Measurements from ENCODE around the gene MTRF1.

MTRF1 gene

GRCh38 chr13:41231025-41231677, 32.2 kb downstream of the MTRF1 start (continued):
- TF ChIP-seq, protein P1, sequence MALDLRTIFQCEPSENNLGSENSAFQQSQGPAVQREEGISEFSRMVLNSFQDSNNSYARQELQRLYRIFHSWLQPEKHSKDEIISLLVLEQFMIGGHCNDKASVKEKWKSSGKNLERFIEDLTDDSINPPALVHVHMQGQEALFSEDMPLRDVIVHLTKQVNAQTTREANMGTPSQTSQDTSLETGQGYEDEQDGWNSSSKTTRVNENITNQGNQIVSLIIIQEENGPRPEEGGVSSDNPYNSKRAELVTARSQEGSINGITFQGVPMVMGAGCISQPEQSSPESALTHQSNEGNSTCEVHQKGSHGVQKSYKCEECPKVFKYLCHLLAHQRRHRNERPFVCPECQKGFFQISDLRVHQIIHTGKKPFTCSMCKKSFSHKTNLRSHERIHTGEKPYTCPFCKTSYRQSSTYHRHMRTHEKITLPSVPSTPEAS (tag by site-specific recombination; IDR thresholded peaks at IDR 0.05): no peak
- TF ChIP-seq, protein P2, sequence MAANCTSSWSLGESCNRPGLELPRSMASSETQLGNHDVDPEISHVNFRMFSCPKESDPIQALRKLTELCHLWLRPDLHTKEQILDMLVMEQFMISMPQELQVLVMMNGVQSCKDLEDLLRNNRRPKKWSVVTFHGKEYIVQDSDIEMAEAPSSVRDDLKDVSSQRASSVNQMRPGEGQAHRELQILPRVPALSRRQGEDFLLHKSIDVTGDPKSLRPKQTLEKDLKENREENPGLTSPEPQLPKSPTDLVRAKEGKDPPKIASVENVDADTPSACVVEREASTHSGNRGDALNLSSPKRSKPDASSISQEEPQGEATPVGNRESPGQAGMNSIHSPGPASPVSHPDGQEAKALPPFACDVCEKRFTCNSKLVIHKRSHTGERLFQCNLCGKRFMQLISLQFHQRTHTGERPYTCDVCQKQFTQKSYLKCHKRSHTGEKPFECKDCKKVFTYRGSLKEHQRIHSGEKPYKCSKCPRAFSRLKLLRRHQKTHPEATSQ (tag by site-specific recombination; IDR thresholded peaks at IDR 0.05): no peak
- TF ChIP-seq ZNF391 (tag by site-specific recombination; IDR thresholded peaks at IDR 0.05; ENCODE audit: borderline replicate concordance, low read depth) (no peak), INSM2 (tag by site-specific recombination; IDR thresholded peaks at IDR 0.05) (no peak)

DNA sequence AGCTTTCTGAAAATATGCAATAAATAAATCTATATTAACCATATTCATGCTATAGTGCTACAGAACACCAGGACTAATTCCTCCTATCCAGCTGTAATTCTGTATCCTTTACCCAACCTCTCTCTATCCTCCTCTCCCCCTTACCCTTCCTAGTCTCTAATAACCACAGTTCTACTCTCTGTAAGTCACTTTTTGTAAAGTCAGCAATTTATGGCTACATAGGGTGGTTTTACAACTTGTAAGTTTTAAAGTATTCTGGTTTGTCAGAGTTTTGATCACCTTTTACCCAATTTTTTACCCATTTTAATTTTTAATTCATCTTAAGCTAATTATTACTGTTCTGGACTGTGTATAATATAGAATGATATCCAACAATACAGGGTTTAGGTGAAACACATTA, 34.0 kb downstream of the MTRF1 start:
- ChIA-PET POLR2A (no interaction called here), CTCF (interaction anchor here (0.9 kb wide), 1 partner anchor 155 kb away, joined by 3 read pairs; no protein-coding TSS in a partner anchor)

GRCh38 chr13:41224113-41225110, 39.0 kb downstream of the MTRF1 start:
- H3K27ac ChIP-seq (ENCODE audit: extremely low read depth, low read depth, low read length): no peak overlapping the region
- H3K36me3 ChIP-seq (ENCODE audit: control insufficient read depth in 2 of 2, insufficient read depth in 1 of 2, low read length in 2 of 2): peaks cover 2 to 4% of the 10 kb centered on the region in 2 experiments
- H3K9me3 ChIP-seq (ENCODE audit: control insufficient read depth, insufficient read depth, low read depth, low read length): no peaks in the 10 kb centered on the region
- TF ChIP-seq ZNF140 (tag by site-specific recombination; IDR thresholded peaks at IDR 0.05) (no peak), ZNF138 (tag by site-specific recombination; IDR thresholded peaks at IDR 0.05; ENCODE audit: borderline replicate concordance) (no peak), ZNF394 (tag by site-specific recombination; IDR thresholded peaks at IDR 0.05; ENCODE audit: borderline replicate concordance) (no peak), ZNF121 (tag by site-specific recombination; IDR thresholded peaks at IDR 0.05) (no peak), ZNF529 (tag by site-specific recombination; IDR thresholded peaks at IDR 0.05; ENCODE audit: insufficient replicate concordance) (no peak), ATF2 (tag by site-specific recombination; IDR thresholded peaks at IDR 0.05; ENCODE audit: low read depth) (no peak), ZNF624 (tag by site-specific recombination; IDR thresholded peaks at IDR 0.05) (no peak), MZF1 (tag by site-specific recombination; IDR thresholded peaks at IDR 0.05; ENCODE audit: borderline replicate concordance) (no peak), OSR2 (tag by site-specific recombination; IDR thresholded peaks at IDR 0.05) (no peak), KLF16 (tag by site-specific recombination; IDR thresholded peaks at IDR 0.05) (no peak), BCL6B (tag by site-specific recombination; IDR thresholded peaks at IDR 0.05) (no peak), KLF7 (tag by site-specific recombination; IDR thresholded peaks at IDR 0.05; ENCODE audit: borderline replicate concordance) (no peak), ZNF707 (tag by site-specific recombination; IDR thresholded peaks at IDR 0.05) (no peak), ZNF19 (tag by site-specific recombination; IDR thresholded peaks at IDR 0.05; ENCODE audit: low read depth) (no peak), ZNF792 (tag by site-specific recombination; IDR thresholded peaks at IDR 0.05) (no peak), SP2 (tag by site-specific recombination; IDR thresholded peaks at IDR 0.05) (no peak)
- H3K4me3 ChIP-seq (ENCODE audit: low read depth, low read length): no peak overlapping the region
- no peaks in the 10 kb centered on the region for H3K4me1 ChIP-seq (ENCODE audit: control insufficient read depth, insufficient read depth, low read length)
- ChIA-PET CTCF (interaction anchor here (0.6 kb wide), 1 partner anchor 9 kb away, joined by 3 read pairs; no protein-coding TSS in a partner anchor), POLR2A (no interaction called here)

More for the DNA sequence above, 34.0 kb downstream of the MTRF1 start:
- Histone ChIP-seq H3K9me3 (ENCODE audit: control insufficient read depth, insufficient read depth, low read depth, low read length) (no peaks in the 10 kb centered on the region), H3K27ac (ENCODE audit: extremely low read depth, low read depth, low read length) (no peak overlapping the region), H3K36me3 (ENCODE audit: control insufficient read depth in 2 of 2, insufficient read depth in 1 of 2, low read length in 2 of 2) (peaks cover 0 to 2% of the 10 kb centered on the region in 2 experiments; a peak in 2 of 3 replicates), H3K4me3 (ENCODE audit: low read depth, low read length) (no peak overlapping the region), H3K4me1 (ENCODE audit: control insufficient read depth, insufficient read depth, low read length) (no peaks in the 10 kb centered on the region)
- TF ChIP-seq ZBTB21 (tag by site-specific recombination; IDR thresholded peaks at IDR 0.05) (no peak), RBAK (tag by site-specific recombination; IDR thresholded peaks at IDR 0.05) (no peak), ZBTB1 (tag by site-specific recombination; IDR thresholded peaks at IDR 0.05) (0 out of 2 replicates have a peak, but pooled peaks have one; percentile 32)

Measured in HEK293 (cell line).